Type B pancreatic cell (in vitro differentiated cells): ENCODE results near the gene PHF11. TPM values are rescaled to one million over a fixed set of nuclear protein-coding genes. Genes with fewer than 3 reads are reported as not detected.

Experiments used
- DNase-seq: peaks from one replicate; pipeline ENCODE4 v3.0.0; 2021; ENCODE audit warnings: mixed read lengths; ENCODE audit not compliant: unreplicated experiment; ENCODE audit errors: extremely low spot score
- H3K27ac Mint-ChIP-seq: 2 replicates; pipeline ENCODE4 v1.8.0; 2021; ENCODE audit warnings: mild to moderate bottlenecking, mixed read lengths
- H3K27me3 Mint-ChIP-seq: 2 replicates; pipeline ENCODE4 v1.8.0; 2021; ENCODE audit warnings: mixed read lengths
- H3K36me3 Mint-ChIP-seq: 2 replicates; pipeline ENCODE4 v1.8.0; 2021; ENCODE audit warnings: mixed read lengths
- H3K4me1 Mint-ChIP-seq: one replicate; pipeline ENCODE4 v1.8.0; 2021; ENCODE audit warnings: mixed read lengths; ENCODE audit not compliant: unreplicated experiment
- H3K4me3 Mint-ChIP-seq: 2 replicates; pipeline ENCODE4 v1.8.0; 2021; ENCODE audit warnings: mild to moderate bottlenecking, mixed read lengths
- H3K9me3 Mint-ChIP-seq: 2 replicates; pipeline ENCODE4 v1.8.0; 2021; ENCODE audit warnings: mixed read lengths
- total RNA-seq: library from RNA; stranded (reverse); gene quantifications from 2 replicates; pipeline ENCODE4 v1.2.1, GENCODE V29; 2021; ENCODE audit warnings: low replicate concordance
- TF ChIP-seq, protein P1 (sequence below): fragments of 200-600 bp; sonication (generic); conservative IDR thresholded peaks from 2 replicates; pipeline ENCODE4 v1.5.0; 2021; ENCODE audit warnings: antibody characterized with exemption, mild to moderate bottlenecking

Gene PHF11
- total RNA-seq, 1 donor from 2014 or later = 18.9 TPM

DNA sequence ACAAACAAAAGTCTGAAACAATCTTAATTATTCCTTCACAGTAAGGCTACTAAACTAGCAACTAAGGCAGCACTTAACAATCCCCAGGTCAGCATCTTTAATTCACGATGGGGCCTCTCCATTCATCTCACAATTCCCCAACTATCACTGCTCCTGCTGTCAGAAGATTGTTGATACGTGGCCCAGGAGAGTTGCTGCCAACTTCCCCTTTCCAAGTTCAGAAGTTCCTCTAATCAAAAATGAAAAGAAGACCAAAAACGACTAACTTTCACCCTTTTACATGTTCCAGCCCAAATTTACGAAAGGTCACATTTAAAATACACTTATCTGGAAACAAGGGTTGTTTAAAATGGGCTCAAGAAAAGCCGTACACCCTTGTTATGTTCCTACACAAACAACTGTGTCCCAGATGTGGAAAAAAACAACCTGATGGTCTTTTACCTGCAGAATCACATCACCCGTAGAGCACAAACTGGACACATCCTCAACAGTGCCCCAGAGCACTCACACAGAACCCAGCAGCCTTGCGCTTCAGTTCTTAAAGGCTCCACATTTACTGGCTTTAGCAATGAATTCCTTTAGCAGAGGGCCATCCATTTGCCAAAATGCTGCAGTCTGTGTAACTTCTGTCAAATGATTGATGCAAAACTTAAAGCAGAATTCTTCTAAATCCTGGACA lies 38.0 kb downstream of the PHF11 start:
- peaks cover 42% of the 10 kb centered on the region for H3K36me3 Mint-ChIP-seq
- TF ChIP-seq, protein P1, sequence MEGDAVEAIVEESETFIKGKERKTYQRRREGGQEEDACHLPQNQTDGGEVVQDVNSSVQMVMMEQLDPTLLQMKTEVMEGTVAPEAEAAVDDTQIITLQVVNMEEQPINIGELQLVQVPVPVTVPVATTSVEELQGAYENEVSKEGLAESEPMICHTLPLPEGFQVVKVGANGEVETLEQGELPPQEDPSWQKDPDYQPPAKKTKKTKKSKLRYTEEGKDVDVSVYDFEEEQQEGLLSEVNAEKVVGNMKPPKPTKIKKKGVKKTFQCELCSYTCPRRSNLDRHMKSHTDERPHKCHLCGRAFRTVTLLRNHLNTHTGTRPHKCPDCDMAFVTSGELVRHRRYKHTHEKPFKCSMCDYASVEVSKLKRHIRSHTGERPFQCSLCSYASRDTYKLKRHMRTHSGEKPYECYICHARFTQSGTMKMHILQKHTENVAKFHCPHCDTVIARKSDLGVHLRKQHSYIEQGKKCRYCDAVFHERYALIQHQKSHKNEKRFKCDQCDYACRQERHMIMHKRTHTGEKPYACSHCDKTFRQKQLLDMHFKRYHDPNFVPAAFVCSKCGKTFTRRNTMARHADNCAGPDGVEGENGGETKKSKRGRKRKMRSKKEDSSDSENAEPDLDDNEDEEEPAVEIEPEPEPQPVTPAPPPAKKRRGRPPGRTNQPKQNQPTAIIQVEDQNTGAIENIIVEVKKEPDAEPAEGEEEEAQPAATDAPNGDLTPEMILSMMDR = no peak
- H3K27me3 Mint-ChIP-seq = no peaks in the 10 kb centered on the region
- no peak overlapping the region for H3K4me3 Mint-ChIP-seq
- no peaks in the 10 kb centered on the region for H3K4me1 Mint-ChIP-seq
- no peak overlapping the region for H3K27ac Mint-ChIP-seq
- H3K9me3 Mint-ChIP-seq = no peaks in the 10 kb centered on the region
- no peak for DNase-seq

DNA sequence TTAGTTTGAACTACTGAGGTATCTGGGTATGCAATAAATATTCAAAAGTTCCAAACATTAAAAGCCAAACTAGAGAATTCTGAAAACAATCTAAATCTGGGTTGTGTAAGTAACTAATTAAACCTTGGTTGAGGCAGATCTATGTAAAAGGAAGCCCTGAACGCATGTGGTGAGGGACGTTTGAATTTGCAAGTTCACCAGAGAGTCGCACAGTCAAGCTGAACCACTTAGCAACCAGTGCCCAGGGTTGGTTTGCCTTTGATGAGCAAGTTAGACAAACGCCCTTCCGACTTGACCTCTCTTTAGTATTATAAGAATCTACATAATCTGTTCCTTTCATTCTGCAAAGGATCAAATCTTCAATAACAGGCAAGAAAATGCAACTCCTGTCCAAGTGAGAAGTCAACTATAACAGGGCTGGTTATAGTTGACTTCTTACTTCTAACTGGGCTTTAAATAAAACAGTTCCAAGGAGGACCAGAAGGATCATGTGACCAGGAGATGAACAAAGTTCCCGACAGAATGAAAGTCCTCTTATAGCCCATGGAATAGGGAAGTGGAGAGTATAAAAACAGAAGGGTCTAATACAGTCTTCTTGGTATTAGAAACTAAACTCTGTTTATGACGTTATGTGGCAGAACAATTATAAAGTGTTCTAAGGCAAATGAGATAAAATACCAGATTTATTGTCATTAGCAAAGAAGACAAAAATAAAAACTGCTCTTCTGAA lies 40.6 kb downstream of the PHF11 start:
- TF ChIP-seq, protein P1 = no peak
- Mint-ChIP-seq H3K27me3 (no peaks in the 10 kb centered on the region), H3K27ac (no peak overlapping the region), H3K4me3 (no peak overlapping the region), H3K9me3 (no peaks in the 10 kb centered on the region), H3K4me1 (no peaks in the 10 kb centered on the region), H3K36me3 (peaks cover 41% of the 10 kb centered on the region)
- DNase-seq = no peak

DNA sequence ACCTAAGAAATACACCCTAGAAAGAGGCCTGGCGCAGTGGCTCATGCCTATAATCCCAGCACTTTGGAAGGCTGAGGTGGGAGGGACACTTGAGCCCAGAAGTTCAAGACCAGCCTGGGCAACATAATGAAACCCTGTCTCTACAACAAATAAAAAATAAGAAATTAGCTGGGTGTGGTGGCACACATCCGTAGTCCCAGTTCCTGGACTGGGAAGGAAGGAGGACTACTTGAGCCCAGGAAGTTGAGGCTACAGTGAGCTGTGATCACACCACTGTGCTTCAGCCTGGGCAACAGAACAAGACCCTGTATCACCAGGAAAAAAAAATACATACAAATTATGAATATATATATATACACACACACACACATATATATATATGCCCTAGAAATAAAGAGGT lies 42.7 kb downstream of the PHF11 start:
- H3K9me3 Mint-ChIP-seq = no peaks in the 10 kb centered on the region
- peaks cover 29% of the 10 kb centered on the region for H3K36me3 Mint-ChIP-seq
- no peak overlapping the region for H3K4me3 Mint-ChIP-seq

DNA sequence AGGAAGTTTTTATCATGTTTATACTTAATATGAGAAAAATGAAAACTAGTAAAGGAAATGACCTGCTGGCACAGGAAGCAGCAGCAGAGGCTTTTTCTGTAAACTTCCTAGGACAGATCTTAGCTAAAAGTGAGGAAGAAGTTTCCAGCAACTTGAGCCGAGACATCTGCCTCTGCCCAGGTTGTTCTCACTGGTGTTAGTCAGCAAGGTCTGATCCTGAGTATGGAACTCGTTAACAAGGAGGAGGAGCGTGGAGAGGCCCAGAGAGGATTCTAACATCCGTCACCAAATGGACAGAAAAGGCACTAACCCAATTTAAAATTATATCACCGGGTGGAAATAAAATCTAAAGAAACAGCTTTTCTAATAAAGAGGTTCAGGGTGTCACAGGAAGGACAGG lies 43.6 kb downstream of the PHF11 start:
- H3K4me3 Mint-ChIP-seq = no peak overlapping the region
- no peak overlapping the region for H3K27ac Mint-ChIP-seq
- DNase-seq = no peak
- H3K36me3 Mint-ChIP-seq = peaks cover 26% of the 10 kb centered on the region
- no peaks in the 10 kb centered on the region for H3K27me3 Mint-ChIP-seq
- TF ChIP-seq, protein P1 = no peak
- no peaks in the 10 kb centered on the region for H3K4me1 Mint-ChIP-seq
- H3K9me3 Mint-ChIP-seq = no peaks in the 10 kb centered on the region

More for the DNA sequence above, 42.7 kb downstream of the PHF11 start:
- Mint-ChIP-seq H3K27me3 (no peaks in the 10 kb centered on the region), H3K27ac (no peak overlapping the region), H3K4me1 (no peaks in the 10 kb centered on the region)
- DNase-seq = no peak
- TF ChIP-seq, protein P1 = no peak

DNA sequence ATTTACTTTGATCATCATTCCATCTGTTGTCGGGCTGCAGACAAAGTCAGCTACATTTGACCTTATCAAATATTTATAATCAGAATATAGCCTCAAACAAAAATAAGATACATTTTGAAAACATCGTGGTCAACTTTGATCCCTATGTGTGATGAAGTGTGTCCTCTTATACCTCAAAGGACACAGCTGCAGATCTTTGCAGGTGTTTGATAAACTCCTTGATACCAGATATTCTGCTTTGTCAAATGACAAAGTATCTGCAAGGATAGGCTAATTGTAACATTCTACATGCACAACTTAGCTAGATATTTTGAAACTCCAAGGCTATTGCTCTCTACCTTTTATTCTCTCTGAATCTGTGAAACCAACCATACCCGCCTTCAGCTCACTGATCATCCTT lies 44.0 kb downstream of the PHF11 start:
- no peak for DNase-seq
- Mint-ChIP-seq H3K9me3 (no peaks in the 10 kb centered on the region), H3K36me3 (peaks cover 24% of the 10 kb centered on the region), H3K4me1 (no peaks in the 10 kb centered on the region), H3K27ac (no peak overlapping the region), H3K27me3 (no peaks in the 10 kb centered on the region), H3K4me3 (no peak overlapping the region)
- TF ChIP-seq, protein P1 = no peak
